Adrenal gland (tissue), 5 donors: ENCODE data around the gene KDM4B.

Experiments used
- POLR2A ChIP-seq, 2 donors: fragments of 450-650 bp; IDR thresholded peaks; one replicate each; pipeline ENCODE4 v1.6.1; 2017; ENCODE audit warnings: antibody characterized with exemption in 2 of 2, mild to moderate bottlenecking in 2 of 2, moderate library complexity in 1 of 2
- TF ChIP-seq, protein P1 (sequence below), 6 experiments: fragments of 450-650 bp in 4 of 6; fragments of 200-600 bp in 2 of 6; sonication (generic) in 1 of 6; IDR thresholded peaks; 1 replicate in 5 of 6; 2 replicates in 1 of 6; pipeline versions ENCODE4 v1.5.1 to v1.8.0; 2016 to 2021; ENCODE audit warnings: antibody characterized with exemption in 6 of 6, mild to moderate bottlenecking in 2 of 6, moderate library complexity in 1 of 6
- donor health status: DM: no; HTN: no; CAD: no.

DNA sequence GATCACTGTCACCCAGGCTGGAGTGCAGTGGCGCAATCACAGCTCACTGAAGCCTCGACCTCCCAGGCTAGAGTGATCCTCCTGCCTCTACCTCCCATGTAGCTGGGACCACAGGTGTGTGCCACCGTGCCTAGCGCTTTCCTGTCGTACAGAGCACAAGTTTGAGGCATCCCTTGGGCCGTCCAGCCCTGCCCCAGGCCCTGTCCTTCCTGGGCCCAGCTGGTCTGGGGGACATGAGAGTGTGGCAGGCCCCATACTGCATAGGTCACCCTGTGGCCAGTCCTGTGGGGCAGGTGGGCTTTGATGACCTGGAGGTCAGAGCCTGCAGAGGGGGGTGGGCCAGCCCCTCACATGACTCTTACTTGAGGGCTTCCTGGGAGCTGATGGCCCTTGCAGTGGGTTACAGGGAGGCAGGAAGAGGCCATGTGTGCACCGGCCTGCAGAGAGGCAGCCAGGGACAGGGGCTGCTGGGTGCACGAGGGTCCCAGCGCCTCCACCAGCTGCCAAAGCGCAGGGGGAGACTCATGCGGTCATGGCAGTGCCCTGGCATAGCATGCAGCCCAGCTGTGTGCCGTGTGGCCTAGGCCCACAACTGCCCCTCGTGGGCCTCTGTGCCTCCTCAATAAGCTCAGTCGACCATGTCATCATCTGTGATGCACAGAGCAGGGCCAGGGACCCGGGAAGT lies 61.4 kb downstream of the KDM4B start:
- TF ChIP-seq, protein P1, sequence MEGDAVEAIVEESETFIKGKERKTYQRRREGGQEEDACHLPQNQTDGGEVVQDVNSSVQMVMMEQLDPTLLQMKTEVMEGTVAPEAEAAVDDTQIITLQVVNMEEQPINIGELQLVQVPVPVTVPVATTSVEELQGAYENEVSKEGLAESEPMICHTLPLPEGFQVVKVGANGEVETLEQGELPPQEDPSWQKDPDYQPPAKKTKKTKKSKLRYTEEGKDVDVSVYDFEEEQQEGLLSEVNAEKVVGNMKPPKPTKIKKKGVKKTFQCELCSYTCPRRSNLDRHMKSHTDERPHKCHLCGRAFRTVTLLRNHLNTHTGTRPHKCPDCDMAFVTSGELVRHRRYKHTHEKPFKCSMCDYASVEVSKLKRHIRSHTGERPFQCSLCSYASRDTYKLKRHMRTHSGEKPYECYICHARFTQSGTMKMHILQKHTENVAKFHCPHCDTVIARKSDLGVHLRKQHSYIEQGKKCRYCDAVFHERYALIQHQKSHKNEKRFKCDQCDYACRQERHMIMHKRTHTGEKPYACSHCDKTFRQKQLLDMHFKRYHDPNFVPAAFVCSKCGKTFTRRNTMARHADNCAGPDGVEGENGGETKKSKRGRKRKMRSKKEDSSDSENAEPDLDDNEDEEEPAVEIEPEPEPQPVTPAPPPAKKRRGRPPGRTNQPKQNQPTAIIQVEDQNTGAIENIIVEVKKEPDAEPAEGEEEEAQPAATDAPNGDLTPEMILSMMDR (IDR thresholded peaks at IDR 0.05), result no peak
- no peak for TF ChIP-seq POLR2A (IDR thresholded peaks at IDR 0.05)
